Inferior parietal cortex (tissue), 1 donor: ENCODE data around the gene MRAS.
"Not testable (repeated sequence)": the region's sequence is repeated elsewhere in the genome, so short reads cannot be mapped to it uniquely, and the experiment has no call there.

Experiments used
- DNase-seq: peaks from one replicate; pipeline ENCODE4 v3.0.0-alpha.2; 2016; ENCODE audit errors: extremely low spot score

Gene MRAS

DNA sequence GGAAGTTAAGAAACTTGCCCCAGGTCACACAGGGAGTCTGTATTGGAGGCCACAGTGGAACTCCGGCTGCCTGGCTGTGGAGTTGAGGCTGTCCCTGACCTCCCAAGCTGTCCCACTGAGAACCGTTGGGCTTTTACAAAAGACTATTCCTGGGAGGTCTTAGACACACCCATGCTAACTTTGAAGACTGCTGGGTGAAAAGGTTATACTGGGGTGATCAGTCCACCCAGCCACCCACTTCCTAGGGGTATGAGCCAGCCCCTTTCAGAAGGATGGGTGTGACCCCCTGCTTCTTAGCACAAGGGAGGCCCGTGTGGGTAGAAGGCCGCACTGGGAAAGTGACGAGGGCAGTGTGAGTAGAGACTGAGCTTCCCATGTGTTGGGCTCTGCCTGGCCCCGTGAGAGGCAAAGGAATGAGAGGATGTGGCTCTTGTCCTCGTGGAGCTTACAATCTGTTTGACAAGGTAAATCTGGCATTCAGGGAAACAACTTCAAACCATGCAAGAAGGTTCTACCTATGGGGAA is 19.0 kb downstream of the MRAS start:
- no peak for DNase-seq

DNA sequence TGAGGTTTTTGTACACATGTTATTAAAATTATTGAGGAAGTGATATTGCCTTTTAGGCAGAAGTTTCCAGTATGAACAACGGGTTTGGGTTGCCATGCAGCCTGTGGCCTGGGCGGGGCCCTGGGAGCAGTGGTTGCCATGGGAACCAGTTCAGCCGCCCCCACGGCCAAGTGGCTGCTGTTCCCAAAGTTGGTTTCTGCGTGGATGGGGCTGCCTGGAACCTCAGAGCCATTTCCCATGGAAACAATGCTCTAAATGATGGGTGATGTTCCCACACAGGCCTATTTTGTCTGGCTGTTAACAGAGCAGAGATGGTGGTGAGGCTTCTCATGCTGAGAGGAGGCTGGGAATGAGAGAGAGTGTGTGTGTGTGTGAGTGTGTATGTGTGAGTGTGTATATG is 19.5 kb downstream of the MRAS start:
- DNase-seq: no peak

DNA sequence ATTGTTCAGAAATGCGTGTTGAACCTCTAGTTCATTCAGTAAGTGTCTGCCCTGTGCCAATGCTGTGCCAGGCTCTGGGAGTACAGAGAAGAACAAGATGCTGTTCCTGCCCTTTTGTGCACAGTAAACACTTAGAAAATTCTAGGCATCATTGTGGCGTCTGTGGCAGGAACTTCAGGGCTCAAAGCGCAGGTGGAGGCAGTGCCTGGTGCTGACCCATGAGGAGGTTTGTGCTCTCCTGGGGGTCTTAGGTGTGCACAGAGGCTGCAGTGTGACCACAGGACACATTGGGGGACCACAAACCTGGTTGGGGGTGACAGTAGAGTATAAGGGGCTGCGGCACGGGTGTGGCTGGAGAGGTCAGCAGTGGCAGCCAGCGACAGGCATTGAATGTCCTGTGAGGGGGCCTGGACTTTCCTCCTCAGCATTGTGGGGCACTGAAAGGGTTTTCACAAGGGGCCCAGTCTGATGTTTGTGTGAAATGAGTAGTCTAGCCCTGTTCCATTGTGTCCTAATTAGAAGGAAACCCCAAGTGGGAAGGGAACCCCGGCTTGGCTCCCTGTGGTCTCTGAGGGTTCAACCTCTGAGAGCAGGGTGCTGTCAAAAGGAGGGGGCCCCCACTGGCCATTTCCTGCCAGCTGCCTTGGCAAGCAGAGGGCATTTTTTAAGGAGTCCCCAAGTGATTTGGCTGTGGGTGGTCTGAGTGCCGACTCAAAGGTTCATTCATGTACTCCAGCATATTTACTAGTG is 20.9 kb downstream of the MRAS start:
- no peak for DNase-seq

DNA sequence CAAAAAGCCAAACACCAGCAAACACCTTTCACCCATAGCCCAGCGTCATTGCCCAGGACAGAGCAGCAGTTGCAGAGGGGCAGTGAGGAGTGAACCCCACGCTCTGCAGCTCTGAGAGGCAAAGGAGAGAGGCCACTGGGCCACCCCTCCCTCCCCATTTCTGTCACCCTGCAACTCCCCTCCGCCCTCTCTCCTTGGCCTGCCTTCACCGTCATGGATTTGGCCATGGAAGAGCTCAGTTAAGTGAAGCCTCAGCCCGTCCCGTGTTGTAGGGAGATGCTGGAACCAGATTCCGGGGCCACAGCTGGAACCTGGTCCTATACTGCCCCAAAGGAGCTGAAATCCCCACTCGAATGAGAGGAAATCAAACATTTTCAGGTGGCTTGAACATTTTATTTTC is 21.9 kb downstream of the MRAS start:
- no peak for DNase-seq

DNA sequence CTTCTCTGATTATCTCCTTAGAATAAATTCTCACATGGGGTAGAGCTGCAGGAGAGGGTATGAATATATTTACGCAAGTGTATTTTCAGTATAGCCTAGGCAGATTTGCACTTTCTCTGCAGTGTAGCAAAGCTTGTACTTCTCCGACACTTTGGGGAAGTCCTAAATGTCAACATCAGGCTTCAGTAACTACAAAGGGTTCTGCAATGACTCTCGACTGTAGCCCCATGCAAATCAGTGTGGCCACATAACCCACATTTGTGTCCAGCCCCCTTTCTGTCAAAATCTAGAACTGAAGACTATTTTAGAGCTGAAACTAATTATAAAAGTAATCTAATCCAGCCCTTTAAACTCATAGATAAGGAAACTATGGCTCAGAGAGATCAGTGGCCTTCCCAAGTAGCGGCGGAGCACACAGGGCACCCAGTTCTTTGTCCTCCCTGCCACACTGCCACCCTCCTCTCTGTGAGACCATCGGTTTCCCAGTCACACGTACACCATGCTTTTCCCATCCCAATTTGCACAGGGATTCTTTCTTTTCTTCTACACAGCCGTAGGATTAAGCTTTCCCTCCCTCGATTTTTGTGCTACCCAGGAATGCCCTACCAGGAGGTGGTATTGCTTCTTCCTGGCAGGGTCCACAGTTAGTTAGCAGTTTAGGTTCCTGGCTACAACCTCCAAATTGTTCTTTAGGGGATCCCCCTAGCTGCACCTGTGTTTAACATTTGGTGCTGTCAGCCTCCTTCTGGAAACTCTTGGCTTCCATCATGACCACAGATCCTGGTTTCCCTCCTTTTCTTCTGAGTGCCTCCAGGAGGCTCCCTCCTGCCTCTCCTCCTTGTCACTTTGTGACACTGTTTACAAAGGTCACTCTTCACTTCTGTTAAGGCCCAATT is 22.9 kb downstream of the MRAS start:
- DNase-seq: no peak

DNA sequence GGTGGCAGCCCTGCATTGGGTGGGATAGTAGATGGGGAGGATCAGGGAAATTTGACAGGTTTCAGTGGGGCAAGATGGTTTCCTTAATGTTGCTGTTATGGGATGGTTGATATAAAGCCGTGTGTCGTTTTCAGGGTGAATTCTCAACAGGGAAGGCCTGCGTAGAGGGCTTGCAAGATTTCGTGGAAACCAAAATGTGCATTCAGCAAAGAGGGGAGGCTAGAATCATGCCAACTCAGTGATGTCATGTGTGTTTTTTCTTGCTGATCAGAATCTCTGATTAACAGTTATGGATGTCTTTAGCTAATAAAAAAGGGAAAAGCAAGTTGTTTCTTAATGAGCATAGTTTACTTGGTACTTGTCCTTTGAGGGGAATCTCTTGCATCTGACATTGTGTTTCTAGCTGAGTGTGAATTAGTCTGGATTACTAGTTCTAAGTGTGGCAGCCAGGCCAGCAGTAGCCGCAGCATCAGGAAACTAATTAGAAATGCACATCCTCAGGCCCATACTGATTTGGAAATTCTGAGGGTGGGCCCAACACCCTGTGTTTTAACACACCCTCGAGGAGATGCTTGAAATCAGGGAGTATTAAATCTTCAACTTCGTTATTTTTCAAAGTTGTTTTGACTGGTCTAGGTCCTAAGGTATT is 24.8 kb downstream of the MRAS start:
- DNase-seq: no peak

DNA sequence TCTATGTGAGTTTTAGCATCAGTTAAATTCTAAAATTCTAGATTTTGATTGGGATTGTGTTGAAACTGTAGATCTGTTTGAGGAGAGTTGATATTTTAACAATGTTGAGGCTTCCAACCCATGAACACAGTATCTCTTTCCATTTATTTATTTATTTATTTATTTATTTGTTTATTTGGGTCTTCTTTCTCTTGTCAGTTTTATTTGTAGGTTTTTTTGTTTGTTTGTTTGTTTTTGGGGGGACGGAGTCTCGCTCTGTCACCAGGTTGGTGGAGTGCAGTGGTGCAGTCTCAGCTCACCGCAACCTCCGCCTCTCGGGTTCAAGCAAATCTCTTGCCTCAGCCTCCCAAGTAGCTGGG is 25.3 kb downstream of the MRAS start:
- no peak for DNase-seq

DNA sequence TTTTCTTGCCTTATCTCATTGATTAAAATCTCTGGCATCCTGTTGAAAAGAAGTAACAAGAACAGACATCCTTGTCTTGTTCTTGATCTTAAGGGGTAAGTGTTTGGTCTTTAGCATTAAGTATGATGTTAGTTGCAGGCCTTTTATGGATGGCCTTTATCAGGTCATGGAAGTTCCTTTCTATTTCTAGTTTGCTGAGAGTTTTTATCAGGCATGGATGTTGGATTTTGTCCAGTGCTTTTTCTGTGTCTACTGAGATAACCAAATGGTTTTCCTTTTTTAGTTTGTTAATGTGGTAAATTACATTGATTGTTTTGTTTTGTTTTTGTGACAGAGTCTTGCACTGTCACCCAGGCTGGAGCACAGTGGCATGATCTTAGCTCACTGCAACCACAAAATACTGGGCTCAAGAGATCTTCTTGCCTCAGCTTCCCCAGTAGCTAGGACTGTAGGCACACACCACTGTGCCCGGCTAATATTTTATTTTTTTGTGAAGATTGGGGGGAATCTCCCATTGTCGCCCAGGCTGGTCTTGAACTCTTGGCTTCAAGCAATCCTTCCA is 26.3 kb downstream of the MRAS start:
- no peak for DNase-seq

DNA sequence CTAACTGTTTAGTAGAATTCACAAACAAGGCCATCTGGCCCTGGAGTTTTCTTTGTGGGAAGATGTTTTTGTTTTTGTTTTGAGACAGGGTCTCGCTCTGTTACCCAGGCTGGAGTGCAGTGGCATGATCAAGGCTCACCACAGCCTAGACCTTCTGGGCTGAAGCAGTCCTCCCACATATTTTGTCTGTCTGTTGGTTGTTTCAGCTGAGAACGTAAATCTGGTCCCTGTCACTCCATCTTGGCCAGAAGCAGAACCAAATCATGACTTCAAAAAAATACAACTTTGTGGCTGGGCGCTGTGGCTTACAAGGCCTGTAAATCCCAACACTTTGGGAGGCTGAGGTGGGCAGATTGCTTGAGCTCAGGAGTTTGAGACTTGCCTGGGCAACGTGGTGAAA is 27.1 kb downstream of the MRAS start:
- DNase-seq: no peak

DNA sequence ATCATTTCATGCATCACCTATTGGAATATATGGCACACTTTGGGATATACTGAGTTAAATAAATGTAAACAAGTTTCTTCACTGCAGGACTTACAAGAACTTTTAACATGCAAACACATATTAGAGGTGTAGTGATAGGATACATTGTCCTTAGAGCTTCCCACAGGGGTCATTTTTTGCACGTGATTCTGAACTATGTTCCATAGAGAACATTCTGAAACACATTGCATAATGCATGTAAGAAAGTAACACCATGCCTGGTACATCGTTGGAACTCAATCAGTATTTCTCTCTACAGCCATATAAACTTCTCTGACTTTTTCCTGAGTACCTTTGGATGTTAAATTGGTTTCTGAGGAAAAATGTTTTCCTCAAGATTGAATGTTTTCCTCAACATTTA is 28.3 kb downstream of the MRAS start:
- DNase-seq: no peak

DNA sequence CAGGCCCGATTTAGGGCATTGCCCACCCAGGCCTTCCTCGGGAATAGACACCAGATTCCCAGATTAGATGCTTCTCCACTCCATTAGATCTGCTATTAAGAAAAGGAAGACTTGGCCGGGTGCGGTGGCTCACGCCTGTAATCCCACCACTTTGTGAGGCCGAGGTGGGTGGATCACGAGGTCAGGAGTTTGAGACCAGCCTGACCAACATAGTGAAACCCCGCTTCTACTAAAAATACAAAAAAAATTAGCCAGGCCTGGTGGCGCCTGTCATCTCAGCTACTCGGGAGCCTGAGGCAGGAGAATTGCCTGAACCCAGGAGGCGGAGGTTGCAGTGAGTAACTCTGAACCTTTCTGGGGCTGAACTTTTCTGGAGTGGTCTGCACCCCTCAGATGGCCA is 28.8 kb downstream of the MRAS start:
- not testable (repeated sequence) for DNase-seq

DNA sequence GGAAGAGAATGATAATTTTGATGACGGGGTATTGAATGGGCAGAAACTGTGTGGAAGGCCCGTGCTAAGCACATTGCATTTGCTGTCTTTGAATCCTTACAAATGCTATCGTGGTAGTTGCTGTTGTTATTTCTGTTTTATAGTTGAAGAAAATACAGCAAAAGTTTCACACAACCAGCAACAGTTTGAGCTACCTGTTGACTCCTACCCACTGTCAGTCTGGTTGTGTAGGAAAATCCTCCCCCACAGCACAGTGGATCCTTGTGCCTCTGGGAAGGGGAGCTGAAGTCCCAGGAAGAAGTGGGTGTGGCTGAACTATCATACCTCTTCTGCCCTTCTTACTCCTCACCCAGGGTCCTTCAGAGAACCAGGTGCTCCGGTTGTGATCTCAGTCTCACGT is 29.4 kb downstream of the MRAS start:
- no peak for DNase-seq

DNA sequence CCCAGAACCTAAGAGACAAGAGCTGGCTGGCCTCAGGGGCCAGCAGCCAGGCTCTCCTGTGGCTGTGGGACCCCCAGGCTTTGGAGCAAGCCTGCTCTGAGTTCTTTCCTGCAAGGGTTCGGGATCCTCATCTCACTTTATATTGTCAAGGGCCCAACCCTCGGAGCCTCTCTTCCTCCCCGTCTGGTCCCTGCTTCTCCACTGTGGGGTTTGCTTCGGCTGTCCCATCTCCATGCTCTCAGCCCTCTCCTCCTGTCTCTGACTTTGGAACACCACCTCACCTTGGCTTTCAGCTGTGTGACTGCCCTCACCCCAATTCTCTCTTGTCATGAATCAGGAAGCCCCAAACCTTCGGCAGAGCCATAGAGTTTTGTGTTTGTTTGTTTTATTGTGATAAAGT is 30.0 kb downstream of the MRAS start:
- DNase-seq: no peak

DNA sequence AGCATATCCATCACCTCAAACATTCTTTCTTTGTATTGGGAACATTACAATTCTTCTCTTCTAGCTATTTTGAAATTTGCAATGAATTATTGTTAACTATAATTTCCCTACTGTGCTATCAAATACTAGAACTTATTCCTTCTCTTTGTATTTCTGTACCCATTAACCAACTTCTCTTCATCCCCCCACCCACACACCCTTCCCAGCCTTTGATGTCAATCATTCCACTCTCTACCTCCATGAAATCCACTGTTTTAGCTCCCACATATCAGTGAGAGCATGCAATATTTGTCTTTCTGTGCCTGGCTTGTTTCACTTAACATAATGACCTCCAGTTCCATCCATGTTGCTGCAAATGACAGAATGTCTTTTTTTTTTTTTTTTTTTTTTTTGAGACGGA is 30.6 kb downstream of the MRAS start:
- DNase-seq: no peak

DNA sequence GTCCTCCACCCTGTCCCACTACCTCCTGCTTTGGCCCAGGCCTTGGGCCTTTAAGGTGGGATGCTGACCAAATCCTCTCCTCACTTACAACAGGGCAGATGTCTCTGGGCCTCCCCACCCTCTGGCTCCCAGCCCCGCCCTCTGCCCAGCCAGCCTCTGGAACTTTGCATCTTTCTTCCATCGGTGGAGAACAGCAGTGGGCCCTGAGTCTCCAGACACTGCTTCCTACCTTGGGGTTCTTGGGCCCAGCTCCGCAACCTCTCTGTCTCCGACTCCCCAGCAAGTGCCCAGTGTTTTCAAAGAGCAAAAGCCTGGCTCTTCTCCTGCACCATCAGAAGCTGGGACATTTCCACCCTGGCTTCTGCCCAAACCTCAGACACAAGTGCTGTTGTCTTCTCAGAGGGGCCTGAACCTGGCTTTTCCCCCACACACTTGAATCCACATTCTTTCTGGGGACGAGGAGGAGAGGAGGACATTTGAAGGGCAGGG is 33.1 kb downstream of the MRAS start:
- DNase-seq: peak; percentile 80

DNA sequence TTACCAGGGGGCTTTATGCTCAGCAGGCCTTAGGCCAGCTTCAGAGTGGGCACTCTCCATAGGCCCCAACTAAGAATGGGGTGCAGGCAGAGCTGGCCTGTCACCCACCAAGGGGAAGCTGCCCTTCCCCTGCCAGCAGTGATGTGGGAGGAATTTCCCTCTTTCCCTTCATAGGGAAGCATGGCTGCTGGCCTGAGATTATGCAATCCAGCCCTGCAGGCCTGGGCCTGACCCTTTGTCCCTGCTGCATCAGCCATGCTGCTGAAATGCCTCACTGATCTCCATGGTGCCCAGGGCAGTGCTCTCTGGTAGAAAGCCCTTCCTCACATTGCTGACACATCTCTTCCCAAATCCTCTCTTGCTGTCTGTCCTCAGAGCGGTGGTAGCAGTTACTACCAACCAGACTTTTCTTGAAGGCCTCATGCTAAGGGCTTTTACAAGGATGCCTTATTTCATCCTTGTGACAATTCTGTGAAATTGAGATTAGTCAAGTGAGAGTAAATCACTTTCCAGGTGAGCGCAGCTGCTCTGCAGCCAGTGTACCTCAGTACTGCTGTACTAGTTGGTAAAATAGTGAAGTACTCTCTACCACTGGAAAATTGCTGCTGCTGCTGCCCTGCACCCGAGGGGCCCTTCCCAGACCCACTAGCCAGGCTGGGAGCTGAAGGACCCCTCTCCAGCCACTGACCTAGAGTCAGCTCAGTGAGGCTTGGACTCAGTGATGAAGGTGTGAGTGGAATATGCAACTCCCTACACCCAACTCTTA is 33.8 kb downstream of the MRAS start:
- DNase-seq: peak; percentile 56

DNA sequence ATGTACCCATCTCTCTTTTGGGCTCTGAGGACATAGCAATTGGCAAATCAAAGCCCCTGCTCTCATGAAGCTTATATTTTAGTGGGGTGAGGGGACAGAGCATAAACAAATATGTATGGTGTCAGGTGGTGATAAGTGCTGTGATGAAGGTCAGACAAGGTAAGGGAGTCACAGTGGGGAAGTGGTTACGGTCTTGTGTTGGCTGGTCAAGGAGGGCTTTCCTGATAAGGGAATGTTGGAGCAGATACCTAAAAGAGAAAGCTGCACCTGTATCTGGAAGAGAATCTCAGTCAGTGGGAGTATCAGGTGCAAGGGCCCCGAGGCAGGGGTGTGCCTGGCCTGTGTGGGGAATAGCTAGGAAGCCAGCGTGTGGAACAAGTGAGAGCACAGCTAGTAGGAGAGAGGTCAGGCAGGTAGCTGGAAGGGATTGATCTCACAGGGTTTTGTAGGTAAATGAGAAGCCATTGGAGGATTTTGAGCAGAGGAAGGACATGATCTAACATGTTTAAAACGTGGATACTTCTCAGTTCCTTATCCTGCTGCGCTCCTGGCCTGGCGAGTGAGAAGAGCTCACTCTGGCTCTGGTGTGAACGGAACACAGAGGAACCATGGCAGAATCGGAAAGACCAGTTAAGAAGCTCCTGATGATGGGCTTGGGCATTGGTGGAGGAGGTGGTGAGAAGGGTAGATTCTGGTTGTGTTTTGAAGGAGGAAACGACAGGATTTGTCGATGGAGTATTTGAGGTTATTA is 35.5 kb downstream of the MRAS start:
- DNase-seq: no peak

DNA sequence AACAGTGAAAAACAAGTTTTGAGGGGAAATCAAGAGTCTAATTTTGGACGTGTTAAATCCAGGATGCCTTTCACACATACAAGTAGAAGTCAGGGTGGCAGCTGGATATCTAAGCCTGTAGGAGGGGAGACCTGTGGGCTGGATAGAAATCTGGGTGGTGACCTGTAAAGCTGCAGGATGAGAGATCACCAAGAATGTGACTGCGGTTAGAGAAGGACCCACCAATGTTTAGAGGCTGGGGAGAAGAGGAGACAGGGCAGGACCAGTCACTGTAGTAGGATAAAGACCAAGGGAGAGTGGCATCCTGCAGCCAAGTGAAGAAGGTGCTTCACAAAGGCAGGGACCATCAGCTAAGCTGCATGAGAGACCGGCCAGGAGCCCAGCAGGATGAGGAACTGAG is 36.2 kb downstream of the MRAS start:
- no peak for DNase-seq

DNA sequence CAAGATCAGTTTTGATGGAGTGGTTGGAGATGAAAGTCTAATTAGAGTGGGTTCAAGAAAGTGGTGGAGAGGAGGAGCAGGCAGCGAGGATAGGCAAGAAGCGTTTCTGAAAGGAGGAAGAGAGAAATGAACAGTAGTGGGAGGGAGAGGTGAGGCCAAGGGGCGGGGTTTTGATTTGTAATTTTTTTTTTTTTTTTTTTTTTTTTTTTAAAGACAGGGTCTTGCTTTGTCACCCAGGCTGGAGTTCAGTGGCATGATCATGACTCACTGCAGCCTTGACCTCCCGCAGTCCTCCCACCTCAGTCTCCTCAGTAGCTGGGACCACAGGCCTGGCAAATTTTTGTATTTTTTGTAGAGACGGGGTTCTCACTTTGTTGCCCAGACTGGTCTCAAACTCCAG is 36.6 kb downstream of the MRAS start:
- no peak for DNase-seq

DNA sequence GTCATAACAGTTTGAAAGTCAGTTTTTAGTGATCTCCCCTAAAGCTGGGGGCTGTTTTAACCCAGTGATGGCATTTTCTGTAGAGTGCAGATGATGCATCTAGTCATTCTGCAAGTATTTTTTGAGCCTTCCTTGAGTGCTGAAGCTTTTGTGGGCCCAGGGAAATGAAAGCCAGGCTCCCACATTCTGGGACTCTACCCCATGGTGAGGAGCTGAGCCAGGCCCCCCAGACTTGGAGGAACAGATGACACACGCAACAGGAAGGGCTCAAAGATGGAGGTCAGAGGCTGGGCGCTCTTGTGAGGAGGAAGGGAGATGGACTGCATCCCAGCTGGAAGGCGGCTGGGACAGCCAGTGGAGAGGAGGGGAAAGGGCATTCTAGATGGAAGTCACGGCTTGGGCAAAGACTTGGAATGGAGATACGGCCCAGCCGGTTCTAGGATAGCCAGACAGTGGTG is 40.8 kb downstream of the MRAS start:
- DNase-seq: no peak
